Stimulated activated CD4-positive, alpha-beta T cell treated with anti-CD3 and anti-CD28 coated beads, Interleukin-15, amount 100 ng/mL, for 24 hours (primary cell): ENCODE results near the gene ABHD2.

Experiments used
- DNase-seq: peaks from one replicate; pipeline ENCODE4 v3.0.0-alpha.2; 2020

ABHD2 gene

GRCh38 chr15:89171136-89172072 lies 83.1 kb downstream of the ABHD2 start:
- peak; percentile 50 for DNase-seq

- DNase-seq, result no peak
These were observed 84.7 kb downstream of the ABHD2 start for GRCh38 chr15:89172921-89173320.

- no peak for DNase-seq
These were observed 86.2 kb downstream of the ABHD2 start for GRCh38 chr15:89174476-89174875.

- no peak for DNase-seq
These were observed 87.4 kb downstream of the ABHD2 start for GRCh38 chr15:89175617-89176191.

GRCh38 chr15:89177116-89177515 lies 88.9 kb downstream of the ABHD2 start:
- no peak for DNase-seq

GRCh38 chr15:89177633-89178306 lies 89.5 kb downstream of the ABHD2 start:
- DNase-seq, result peak; percentile 80

GRCh38 chr15:89178307-89178977 lies 90.2 kb downstream of the ABHD2 start:
- DNase-seq, result no peak

- DNase-seq, result peak; percentile 79
These were observed 92.0 kb downstream of the ABHD2 start for GRCh38 chr15:89179966-89180875.

GRCh38 chr15:89184357-89184756 lies 96.1 kb downstream of the ABHD2 start:
- no peak for DNase-seq

- DNase-seq, result no peak
These were observed 96.8 kb downstream of the ABHD2 start for GRCh38 chr15:89184886-89185526.

- no peak for DNase-seq
These were observed 98.5 kb downstream of the ABHD2 start for GRCh38 chr15:89186803-89187202.

- DNase-seq, result no peak
These were observed 99.2 kb downstream of the ABHD2 start for GRCh38 chr15:89187301-89187985.

GRCh38 chr15:89187986-89188514 lies 99.8 kb downstream of the ABHD2 start:
- no peak for DNase-seq

- no peak for DNase-seq
These were observed 103.9 kb downstream of the ABHD2 start for GRCh38 chr15:89192136-89192535.

GRCh38 chr15:89192766-89193165 lies 104.5 kb downstream of the ABHD2 start:
- DNase-seq, result no peak

- DNase-seq, result no peak
These were observed 106.4 kb downstream of the ABHD2 start for GRCh38 chr15:89194608-89195007.

GRCh38 chr15:89195836-89196235 lies 107.6 kb downstream of the ABHD2 start:
- no peak for DNase-seq

- no peak for DNase-seq
These were observed 108.0 kb downstream of the ABHD2 start for GRCh38 chr15:89196241-89196640.

GRCh38 chr15:89196994-89197393 lies 108.7 kb downstream of the ABHD2 start:
- peak; percentile 66 for DNase-seq

- DNase-seq, result peak; percentile 35
These were observed 109.3 kb downstream of the ABHD2 start for GRCh38 chr15:89197503-89197971.
